K562 treated with DMSO at 1 percent for 48 hours (cell line): Measurements from ENCODE around the gene S100Z. TPM values are rescaled to one million over a fixed set of nuclear protein-coding genes. Genes with fewer than 3 reads are reported as not detected.

Experiments used
- total RNA-seq: library from RNA; unstranded; fragments of 300-600 nt; gene quantifications from 2 replicates; pipeline ENCODE4 v1.2.3, GENCODE V29; 2022; ENCODE audit warnings: low replicate concordance; ENCODE audit errors: extremely low read depth

The S100Z gene
- total RNA-seq, result not detected in 2 replicates

DNA sequence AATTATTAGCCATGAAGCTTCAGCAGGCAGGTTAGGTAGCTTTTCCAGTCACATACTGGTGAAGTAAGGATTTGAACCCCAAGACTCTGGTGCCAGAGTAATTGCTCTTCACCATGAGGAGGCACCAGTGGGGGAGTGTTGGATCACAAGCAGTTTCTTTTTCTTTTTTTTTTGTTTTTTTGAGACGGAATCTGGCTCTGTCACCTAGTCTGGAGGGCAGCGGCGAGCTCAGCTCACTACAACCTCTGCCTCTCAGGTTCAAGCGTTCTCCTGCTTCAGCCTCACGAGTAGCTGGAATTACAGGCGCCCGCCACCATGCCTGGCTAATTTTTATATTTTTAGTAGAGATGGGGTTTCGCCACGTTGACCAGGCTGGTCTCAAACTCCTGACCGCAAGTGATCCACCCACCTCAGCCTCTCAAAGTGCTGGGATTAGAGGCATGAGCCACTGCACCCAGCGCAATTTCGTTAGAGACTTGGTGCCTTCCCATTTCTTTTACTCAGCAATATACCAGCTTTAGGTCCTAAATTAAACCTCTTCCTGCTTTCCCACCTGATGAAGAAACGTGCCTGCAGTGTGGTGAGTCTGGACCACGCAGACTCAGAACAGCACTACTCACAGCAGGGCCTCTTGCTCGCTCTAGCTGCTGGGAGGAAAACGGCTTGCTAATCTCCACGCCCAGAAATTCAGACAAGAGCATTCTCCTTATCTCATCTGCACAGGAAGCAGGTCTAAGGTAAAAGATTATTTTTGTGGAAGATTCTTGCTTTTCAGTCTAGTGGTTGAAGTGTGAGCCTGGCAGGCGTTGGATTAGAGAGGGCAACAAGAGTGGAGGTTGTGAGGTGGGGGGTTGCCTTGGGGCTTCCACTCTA lies at the start of gene S100Z:
Gene S100Z (plus strand): TSS at position 596 of the 873 bp plus-strand sequence. CDS start 25,346 bp downstream, outside the sequence.

DNA sequence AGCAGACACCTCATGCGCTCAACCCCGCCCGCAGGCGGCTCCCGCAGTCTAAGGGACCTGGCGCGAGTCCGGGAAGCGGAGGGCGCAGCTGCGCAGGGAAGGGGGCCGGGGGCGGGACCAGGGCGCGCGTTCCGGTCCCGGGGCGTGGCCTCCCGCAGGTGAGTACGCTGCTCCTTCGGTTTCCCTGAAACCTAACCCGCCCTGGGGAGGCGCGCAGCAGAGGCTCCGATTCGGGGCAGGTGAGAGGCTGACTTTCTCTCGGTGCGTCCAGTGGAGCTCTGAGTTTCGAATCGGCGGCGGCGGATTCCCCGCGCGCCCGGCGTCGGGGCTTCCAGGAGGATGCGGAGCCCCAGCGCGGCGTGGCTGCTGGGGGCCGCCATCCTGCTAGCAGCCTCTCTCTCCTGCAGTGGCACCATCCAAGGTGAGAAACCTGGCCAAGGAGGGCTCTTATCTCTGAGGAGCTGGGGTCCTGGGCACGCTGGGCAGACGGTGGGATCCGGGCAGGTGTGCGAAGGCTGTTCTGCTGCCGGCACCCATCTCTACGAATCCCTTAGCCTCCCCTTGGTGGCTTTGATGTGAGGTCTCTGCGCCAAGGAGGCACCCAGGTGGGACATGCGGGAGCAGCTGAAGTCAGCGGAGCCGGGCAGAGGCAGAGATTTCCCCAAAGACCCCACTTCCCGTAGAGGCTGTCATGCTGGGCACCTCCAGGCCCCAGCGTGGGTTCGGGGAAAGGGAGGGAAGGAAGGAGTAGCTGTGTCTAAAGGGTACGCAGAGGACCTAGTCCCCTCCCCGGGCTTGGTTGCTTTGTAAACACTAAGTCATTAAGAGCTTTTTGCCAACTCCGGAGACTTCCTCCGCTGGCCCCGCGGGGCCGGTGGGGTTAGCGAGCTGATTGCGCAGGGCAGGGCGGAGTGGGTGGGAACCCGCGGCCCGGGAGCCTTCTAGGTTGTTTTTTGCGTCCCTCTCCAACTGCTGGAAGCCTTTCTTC lies 30.7 kb upstream of the S100Z start, which contains the start of gene F2RL1:
Gene F2RL1 (plus strand): TSS at position 187 of the 988 bp plus-strand sequence. CDS start 153 bp downstream, at position 340.

DNA sequence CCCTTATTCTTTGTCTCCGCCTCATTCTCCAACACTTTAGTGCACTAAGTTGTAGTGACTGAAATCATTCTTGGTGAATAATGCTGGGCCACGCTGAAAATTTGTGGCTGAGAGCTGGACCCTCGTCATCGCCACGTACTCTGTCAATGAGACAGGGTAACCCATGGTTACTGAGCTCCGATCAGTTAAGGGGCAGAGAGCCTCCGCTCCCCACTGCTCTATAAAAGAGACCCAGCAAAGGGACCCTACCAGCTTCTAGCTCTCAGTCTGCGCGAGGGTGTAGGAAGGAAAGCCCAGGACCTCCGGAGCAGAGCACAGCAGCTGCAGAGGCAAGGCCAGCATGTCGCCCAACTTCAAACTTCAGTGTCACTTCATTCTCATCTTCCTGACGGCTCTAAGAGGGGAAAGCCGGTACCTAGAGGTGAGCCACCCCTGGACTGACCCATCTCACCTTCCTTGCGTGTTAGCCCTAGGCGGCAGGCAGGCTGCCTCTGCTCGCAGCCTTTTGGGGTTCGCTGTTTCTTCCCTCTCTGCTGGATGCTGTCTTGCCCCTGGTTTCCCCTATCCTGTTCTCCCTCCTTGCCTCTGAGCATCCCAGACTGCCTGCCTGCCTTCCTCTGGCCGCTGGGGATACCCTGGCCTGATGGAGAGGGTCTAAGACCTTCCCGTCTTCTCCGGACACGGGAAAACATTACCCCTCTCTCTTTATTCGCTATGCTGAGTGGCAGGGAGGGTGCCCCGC lies 103.2 kb downstream of the S100Z start, which contains the start of gene CRHBP:
Gene CRHBP (plus strand): TSS at position 251 of the 742 bp plus-strand sequence. CDS start 90 bp downstream, at position 341.

Other genes with a start within 250 kb of the S100Z start
- not detected in 2 replicates for gene F2RL2, start 226.6 kb upstream of the S100Z start, total RNA-seq
- gene F2R, start 133.9 kb upstream of the S100Z start, total RNA-seq, result not detected in 2 replicates
- not detected in 2 replicates for gene F2RL1, start 31.0 kb upstream of the S100Z start, total RNA-seq
- not detected in 2 replicates for gene CRHBP, start 103.0 kb downstream of the S100Z start, total RNA-seq
- not detected in 2 replicates for gene AGGF1, start 180.4 kb downstream of the S100Z start, total RNA-seq
- not detected in 2 replicates for gene ZBED3, start 237.3 kb downstream of the S100Z start, total RNA-seq